Hypothalamus (tissue), 51 donors: ENCODE results near the gene ASPSCR1.
A peak's percentile ranks its signal among the peaks of the same experiment; 100 is the strongest.
"Not testable (repeated sequence)": the region's sequence is repeated elsewhere in the genome, so short reads cannot be mapped to it uniquely, and the experiment has no call there.

Experiments
- DNase-seq, 51 donors: peaks; one replicate each; lab custom pipeline; 2025; lab: John Stamatoyannopoulos, UW

ASPSCR1 gene

DNA sequence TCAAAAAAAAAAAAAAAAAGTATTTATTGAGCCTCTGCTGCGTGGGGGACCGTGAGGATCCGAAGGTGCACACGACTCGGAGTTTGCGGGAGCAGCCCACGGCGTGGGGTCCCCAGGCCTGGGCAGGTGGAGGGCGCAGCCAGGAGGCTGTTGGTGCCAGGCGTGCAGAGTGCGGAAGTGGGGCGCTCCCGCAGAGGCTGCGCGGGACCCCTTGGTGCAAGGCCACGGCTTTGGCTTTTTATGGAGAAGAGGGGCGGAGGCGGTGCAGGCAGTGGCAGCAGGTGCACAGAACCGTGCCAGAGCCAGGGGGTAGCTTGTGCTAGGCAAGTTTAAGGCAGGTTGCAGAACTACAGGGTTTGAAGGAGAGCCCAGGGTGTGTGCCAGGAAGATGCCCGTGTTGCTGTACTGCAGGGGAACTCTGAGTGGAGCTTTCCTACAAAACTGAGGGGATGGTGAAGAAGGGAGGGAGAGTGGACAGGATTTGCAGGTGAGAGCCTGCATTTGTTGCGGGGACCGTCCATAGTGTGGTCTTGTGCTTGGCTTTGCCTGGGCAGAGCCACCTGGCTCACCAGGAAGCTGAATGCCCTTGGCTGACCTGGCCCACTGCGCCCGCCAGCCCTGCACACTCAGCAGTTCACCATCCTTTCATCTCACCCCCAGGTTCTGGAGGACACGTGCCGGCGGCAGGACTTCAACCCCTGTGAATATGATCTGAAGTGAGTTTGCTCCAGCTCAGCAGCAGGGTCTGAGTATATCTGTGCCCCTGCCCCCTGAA is 1.3 kb downstream of the ASPSCR1 start:
- DNase-seq = no peak

DNA sequence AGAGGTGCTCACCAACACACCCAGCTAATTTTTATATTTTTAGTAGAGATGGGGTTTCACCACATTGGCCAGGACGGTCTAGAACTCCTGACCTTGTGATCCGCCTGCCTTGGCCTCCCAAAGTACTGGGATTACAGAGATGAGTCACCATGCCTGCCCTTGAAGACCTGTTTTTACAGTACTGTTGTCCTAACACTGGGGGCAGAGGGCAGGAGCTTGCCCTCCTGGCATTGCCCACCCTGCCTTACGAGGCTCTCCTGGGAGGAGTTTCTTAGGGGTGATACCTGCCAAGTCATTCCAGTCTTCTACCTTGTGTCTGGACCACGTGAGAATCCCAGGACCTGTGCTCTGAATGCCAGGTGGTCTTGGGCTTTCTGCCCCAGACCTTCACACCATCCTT is 2.7 kb downstream of the ASPSCR1 start:
- DNase-seq = no peak

DNA sequence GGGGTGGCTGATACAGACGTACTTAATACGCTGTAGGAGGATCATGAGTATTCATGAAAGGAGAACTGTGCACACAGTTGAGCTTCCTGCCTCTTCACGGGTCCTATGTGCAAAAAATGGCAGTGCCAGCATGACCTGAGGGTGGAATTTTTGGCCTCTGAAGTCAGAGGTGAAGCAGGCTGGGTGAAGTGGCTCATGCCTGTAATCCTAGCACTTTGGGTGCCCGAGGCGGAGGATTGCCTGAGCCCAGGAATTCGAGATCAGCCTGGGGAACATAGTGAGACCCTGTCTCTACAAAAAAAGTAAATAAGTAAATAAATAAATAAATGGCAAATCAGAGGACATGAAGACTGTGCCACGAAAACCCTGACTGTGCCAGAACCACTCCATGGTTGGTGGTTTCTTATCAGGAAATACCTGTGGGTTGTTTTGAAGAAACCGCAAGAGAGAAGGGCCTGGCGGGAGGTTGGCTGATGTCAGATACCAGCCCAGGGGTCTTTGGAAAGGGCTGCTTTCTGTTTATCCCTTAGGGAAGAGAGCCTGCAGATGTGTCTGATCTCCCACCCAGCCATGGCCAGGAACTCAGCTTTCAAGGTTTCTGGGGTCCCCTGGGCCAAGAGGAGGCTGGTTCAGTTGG is 3.4 kb downstream of the ASPSCR1 start:
- DNase-seq = no peak

DNA sequence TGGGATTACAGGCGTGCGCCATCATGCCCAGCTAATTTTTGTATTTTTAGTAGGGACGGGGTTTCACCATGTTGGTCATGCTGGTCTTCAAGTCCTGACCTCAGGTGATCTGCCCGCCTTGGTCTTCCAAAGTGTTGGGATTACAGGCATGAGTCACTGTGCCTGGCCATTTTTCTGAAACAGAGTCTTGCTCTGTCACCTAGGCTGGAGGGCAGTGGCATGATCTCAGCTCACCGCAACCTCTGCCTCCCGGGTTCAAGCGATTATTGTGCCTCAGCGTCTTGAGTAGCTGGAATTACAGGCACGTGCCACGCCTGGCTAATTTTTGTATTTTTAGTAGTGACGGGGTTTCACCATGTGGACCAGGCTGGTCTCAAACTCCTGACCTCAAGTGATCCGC is 4.1 kb downstream of the ASPSCR1 start:
- not testable (repeated sequence) for DNase-seq

DNA sequence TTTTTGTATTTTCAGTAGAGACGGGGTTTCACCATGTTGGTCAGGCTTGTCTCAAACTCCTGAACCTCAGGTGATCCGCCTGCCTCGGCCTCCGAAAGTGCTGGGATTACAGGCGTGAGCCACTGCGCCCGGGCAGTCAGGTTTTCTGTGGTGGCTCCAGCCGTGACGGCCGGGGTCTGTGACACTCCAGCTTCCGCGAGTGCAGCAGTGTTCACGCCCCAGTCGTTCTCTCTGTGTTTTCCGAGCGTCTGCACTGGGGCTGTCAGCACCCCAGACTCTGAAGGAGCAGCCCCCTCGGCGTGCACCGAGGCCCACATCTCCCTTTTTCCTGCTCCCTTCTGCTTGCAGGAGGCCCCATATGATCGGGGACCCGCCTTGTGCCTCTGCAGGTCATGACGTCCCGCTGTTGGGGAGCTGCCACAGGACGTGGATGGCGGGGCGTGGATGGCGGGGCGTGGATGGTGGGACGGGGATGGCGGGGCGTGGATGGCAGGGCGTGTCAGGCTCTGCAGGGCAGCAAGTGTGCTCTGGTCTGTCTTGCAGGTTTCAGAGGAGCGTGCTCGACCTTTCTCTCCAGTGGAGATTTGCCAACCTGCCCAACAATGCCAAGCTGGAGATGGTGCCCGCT is 5.7 kb downstream of the ASPSCR1 start:
- no peak for DNase-seq

DNA sequence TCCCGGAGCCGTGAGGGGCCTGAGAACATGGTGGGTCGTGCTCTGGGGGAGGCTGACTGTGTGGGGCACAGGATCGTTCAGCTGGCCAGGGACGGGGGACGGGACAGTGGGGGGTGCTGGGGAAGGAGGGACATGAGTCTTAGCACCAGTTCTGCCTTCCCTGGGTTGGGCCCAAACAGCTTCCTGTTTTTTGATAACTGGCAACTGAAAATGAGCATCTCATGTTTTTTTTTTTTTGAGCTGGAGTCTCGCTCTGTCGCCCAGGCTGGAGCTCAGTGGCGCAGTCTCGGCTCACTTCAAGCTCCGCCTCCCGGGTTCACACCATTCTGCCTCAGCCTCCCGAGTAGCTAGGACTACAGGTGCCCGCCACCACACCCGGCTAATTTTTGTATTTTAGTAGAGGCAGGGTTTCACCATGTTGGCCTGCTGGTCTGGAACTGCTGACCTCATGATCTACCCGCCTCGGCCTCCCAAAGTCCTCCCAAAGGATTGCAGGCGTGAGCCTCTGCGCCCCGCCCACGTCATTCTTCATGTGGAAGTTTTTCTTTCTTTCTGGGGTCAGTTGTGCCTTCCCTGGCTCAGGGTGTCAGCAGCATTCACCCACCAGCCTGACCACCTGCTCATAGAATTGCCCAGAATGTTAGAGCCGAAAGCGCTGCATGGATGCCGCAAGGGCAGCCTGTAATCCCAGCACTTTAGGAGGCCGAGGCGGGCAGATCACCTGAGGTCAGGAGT is 6.4 kb downstream of the ASPSCR1 start:
- DNase-seq = no peak

DNA sequence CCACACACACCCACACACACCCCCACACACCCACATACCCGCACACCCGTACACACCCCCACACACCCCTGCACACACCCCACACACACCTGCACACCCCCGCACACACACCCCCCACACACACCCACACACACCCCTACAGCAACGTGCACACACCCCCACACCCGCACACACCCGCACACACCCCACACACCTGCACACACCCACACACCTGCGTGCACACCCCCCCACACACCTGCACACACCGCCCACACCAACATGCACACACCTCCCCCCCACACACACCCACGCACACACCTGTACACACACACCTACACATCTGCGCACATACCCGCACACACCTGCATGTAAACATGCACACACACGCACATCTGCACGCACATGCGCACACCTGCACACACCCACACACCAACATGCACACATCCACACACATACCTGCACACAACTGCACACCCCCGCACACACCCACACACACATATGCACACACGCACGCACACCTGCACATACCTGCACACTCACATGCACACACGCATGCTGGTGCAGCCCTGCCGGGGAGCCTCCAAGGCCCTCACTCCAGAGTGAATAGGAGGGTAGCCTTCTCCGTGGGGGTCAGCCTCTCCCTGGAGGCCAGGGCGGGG is 7.5 kb downstream of the ASPSCR1 start:
- no peak for DNase-seq

DNA sequence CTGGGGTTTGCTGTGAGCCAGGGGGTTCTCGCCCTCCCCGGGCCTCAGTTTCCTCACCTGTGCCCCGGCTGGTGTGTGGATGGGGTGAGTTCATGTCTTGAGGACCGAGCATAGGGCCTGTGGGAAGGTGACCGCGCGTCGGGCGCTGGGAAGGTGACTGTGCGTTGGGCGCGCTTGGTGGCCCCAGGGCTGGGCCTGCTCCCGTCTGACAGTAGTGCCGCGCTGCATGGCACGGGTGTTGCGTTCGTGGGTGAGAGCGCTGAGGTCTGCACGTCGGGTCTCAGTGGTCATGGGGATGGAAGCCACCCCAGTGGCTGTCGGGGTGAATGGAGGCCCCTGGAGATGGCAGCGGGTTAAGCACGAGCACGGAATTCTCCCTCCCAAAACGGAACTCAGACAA is 9.2 kb downstream of the ASPSCR1 start:
- no peak for DNase-seq

DNA sequence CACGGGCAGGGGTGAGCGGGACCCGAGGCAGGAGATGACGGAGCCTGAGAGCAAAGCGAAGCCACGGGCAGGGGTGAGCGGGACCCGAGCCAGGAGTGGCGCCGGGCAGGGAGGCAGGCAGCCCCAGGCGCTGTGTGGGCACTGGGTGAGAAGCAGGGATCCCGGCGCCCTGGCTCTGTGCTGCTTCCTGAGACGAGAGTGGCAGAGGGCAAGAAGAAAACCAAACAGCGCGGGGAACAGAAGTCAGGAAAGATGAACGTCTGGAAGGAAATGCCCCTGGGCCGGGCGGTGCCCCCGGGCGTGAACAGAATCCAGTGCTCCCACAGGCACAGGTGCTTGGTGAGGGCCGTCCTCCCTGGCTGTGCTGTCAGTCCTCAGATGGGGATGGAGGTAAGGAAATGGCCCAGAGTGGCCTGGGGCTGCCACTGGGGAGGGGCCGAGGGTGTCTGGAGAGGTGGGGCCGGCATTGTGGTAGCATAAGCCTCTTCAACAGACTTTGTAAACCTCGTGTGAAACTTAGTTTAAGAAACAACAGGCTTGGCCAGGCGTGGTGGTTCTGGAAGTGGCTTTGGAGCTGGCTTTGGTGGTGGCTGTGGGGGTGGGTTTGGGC is 9.8 kb downstream of the ASPSCR1 start:
- DNase-seq = no peak

DNA sequence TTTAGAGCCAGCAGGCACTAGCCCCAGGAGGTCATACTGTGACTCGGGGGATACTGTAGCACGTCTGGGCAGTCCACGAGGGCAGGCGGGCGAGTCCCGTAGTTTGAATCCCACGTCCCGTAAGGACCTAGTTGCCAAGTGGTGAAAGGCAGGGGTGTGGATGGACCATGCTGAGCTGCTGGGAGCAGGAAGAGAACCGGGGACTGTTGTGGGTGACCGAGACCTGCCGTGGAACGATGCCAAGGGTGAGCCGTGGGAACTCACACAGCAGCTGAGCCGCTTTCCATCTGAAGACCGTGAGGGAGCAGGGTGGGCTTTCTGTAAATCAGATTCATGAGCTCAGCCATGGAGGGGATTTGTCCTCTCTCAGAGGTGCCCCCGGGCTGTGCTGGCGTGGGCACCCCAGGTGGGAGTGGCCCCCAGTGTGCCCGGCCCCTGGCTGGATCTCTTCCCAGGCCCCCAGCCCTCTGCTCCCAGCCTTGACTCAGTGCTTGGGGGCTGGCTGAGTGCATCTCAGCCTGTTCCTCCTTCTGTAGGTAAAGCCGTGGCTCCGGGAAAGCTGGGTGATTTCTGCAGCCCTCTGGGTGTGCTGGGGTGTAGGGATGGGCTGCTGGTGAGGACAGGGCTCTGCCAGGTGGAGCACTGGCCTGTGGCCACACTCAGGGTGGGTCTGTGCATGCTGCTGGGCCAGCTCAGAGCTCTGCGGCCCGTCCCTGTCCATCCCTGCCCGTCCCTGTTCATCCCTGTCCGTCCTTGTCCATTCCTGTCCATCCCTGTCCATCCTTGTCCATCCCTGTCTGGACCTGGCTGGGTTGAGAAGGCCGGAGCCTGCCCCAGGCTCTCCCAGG is 13.6 kb downstream of the ASPSCR1 start:
- no peak for DNase-seq

DNA sequence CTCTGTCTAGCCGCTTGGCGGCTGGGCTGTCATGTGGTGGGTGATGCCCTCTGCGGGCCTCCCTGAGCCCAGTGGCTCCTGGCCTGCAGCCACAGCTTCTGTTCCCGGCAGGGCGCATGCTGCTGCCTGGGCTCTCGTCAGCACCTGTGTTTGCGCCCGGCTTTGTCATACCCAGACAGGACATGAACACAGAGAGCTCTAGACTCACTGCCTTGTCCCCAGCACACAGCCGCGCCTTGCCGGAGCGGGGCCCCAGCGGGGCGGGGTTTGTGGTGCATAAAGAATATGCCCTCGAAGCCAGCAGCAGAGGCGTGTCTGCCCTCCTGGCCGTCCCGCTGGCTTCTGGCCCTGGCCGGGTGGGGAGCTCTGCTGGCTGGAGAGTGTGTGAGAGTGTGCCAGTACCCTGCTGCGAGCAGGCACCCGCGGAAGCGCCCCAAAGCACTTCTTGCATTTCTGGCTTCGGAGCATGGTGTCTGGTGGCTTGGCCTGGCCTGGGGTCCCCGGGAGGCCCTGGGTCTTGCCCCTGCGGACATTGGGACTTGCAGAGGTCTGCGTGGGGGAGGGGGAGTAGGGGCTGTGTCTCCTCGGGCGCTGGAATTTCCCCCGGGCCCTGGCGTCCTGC is 14.4 kb downstream of the ASPSCR1 start:
- DNase-seq = peak in 41 of 51 donors; percentile 16 to 85 (median 64)

DNA sequence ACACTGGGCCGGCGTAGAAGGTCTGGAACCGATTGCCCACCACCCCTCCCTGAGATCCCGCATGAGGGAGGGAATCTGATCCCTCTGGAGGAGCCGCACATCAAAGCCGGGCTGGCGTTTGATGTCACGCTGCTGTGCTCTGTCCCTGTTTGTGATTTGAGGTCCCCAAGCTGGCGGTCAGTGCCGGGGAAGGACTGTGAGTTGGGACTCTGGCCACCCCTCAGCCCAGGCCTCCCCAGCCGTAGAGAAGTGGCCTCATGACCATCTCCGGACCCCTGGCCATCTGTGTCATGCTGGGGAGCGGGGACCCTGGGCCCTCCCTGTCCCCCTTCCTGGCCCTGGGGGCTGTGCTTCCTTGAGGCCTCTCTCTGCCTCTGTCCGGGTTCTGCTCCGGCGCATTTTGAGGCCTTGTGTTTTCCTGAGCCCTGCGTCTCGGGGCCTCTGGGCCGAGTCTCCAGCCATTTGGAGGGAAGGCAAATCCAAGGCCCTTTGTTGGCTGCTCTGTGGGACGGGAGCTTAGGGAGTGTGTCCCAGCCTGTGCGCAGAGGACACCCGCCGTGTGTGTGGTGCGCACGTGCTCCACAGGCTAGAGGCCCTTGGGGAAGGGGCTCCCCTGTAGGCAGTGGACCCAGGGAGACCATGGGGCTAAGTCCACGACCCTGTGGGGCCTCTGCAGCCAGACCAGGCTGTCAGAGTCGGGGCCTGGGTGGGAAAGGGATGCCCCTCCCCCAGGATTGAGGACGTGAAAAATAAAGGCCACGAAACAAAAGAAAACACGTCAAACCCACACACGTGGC is 15.1 kb downstream of the ASPSCR1 start:
- DNase-seq = no peak

DNA sequence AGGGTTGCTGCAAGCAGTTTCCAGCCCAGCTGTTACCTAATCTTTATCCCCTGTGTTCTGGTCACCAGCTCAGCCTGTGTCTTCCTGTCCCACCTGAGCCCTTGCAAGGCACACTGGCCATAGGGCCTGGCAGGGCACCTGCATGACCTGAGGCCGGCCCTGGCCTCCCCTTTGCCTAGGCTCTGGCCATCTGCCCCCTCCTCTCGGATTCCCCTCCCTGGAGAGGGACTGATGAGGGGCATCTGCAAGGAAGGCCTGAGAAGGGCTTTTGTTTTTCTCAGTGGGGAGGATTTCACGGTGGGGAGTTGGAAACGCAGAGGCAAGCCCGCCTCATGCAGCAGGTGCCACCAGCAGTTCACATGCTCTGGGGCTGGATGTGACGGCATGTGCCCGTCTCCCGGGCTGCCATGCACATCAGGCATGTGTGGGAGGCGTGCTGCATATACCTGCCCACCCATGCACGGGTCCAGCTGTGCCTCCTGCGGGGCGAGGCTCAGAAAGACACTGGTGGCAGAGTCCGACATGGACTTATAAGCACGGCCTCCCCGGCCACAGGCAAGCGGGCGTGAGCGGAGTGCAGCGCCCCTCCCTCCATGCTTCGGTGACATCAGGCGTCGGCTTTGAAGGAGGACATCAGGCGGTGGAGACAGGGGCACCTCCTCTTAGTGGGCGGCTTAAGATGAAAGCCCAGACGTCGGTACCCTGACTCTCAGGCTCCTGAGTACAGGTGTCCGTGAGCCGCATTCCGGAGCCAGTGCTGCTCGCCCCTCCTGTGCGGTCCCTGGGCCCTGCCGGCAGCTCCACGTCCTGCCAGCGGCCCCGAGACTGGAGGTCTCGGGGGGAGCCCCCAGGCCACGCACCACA is 16.5 kb downstream of the ASPSCR1 start:
- DNase-seq = no peak

DNA sequence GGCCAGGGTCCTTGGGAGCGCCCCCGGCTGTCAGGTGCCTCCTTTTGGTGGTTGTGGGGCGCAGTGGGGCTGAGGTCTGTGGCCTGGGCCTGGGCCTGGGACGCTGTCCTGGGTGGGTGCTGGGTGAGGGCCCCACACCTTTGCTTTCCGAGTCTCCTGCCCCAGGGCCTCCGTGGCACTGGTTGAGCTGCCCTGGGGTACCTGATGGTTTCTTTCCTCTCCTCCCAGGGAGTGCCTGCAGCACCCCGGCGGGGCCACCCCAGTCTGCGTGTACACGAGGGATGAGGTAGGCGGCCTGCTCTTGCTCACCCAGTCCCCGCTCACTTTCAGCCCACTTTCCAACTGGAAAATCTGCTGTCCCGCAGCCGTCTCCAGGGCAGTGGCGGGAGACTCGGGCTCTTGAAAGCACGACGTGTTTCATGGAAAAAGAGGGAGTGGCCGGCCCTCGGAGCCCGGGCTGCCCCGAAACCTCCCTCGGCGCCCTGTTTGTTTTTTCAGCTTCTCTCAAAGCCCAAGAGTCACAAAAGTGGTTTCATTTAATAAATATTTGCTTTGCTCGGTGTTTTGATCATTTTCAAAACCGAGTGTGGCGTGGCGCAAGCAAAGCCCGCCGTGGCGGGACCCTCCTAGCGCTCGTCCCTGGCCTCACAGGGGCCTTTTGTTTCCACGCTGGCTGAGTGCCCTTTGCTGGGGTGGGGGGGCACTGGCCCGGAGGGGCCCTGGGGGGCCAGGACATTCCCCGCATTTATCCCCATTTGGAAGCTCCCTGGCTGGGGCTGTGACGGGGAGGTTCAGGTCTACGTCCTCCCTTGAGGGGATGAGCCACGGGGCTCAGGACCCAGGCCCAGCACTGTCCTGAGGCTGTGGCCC is 17.4 kb downstream of the ASPSCR1 start:
- peak in 3 of 51 donors; percentile 4 to 23 (median 8) for DNase-seq

DNA sequence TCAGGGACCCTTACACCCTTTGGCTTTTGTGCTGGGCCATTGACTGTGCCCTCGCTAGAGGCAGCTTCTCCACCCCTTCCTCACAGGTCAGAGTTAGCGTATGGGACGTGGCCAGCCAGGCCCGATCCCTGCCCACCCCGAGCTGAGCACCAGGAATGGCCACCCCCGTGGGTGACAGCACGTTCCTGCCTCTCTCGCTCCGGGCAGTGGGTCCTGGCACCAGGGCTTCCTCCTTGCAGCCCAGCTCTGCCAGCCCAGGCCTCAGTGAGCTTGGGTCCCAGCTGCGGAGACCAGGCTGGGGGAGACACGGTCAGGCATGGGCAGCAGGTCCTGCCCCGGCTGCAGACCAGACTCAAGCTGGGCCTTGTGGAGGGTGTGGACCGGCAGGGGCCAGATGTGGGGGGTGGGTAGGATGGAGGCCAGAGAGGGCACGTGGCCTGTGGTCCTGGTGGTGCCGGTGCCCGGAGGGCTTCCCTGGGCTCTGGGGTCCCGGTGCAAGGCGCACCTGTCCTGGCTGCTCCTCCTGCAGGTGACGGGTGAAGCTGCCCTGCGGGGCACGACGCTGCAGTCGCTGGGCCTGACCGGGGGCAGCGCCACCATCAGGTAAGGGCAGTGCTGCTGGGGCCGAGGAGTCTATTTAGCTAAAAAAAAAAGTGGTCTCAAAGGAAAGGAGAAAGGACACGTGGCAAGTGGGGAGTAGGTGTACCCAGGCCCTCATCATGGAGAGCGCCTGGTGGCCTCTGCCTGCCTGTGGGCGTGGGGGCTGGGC is 18.2 kb downstream of the ASPSCR1 start:
- no peak for DNase-seq
